NB4 (cell line): ENCODE measurements around the gene HELZ.

Experiments
- MAX ChIP-seq: IDR thresholded peaks from 2 replicates; pipeline ENCODE4 v1.6.1; 2011; ENCODE audit warnings: low read depth, low read length
- POLR2A ChIP-seq: IDR thresholded peaks from 2 replicates; pipeline ENCODE4 v1.6.1; 2011; ENCODE audit warnings: mild to moderate bottlenecking; ENCODE audit not compliant: insufficient read length; ENCODE audit errors: extremely low read depth

GRCh38 chr17:67129283-67129682, 115.7 kb downstream of the HELZ start:
- TF ChIP-seq POLR2A, result no peak
- no peak for TF ChIP-seq MAX
